Measurements from ENCODE around the gene C19orf38.
A peak's percentile ranks its signal among the peaks of the same experiment; 100 is the strongest.

C19orf38 gene

DNA sequence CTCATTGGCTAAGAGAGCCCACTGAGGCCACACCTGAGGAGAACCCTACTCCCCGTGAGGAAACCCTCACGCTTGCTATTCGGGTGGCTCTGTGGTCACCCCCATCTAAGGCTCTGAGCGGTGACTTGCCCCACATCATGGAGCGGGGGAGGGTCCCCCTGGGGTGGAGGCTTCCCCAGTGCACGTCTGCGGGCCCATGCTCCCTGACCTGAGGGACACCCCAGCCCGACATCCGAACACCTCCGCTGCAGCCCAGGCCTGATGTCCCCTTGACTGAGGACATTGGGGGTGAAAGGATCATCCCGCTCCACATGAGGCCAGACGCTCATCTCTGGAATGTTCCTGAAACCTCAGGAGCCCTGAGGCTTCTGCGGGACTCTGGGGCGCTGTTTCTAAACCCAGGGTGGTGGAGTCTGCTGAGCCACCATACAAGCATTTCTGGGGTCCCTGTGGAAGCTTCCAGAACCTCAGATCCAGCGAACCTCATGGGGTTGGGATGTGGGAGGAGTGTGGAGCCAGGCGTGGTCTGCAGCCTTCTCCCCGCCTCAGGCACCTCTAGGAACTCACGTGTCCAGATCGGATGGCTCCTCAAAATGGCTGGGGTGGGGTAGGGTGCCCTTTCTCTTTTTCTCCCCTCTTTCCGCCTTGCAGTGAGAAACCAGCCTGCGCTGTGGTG, 32.1 kb upstream of the C19orf38 start:
- no peak for DNase-seq
- TF ChIP-seq GATA1 (IDR thresholded peaks at IDR 0.05; ENCODE audit: low read depth, low read length) (no peak), POLR2A (IDR thresholded peaks at IDR 0.05; ENCODE audit: low read length) (no peak)

GRCh38 chr19:10816691-10817090, 31.5 kb upstream of the C19orf38 start:
- no peak for DNase-seq
- no peak for TF ChIP-seq GATA1 (IDR thresholded peaks at IDR 0.05; ENCODE audit: low read depth, low read length)
- no peak for TF ChIP-seq POLR2A (IDR thresholded peaks at IDR 0.05; ENCODE audit: low read length)

GRCh38 chr19:10817291-10818038, 30.8 kb upstream of the C19orf38 start:
- no peak for TF ChIP-seq POLR2A (IDR thresholded peaks at IDR 0.05; ENCODE audit: low read length)
- no peak for TF ChIP-seq GATA1 (IDR thresholded peaks at IDR 0.05; ENCODE audit: low read depth, low read length)
- DNase-seq: no peak

- DNase-seq: no peak
Measured at GRCh38 chr19:10818301-10819123, 29.7 kb upstream of the C19orf38 start.

DNA sequence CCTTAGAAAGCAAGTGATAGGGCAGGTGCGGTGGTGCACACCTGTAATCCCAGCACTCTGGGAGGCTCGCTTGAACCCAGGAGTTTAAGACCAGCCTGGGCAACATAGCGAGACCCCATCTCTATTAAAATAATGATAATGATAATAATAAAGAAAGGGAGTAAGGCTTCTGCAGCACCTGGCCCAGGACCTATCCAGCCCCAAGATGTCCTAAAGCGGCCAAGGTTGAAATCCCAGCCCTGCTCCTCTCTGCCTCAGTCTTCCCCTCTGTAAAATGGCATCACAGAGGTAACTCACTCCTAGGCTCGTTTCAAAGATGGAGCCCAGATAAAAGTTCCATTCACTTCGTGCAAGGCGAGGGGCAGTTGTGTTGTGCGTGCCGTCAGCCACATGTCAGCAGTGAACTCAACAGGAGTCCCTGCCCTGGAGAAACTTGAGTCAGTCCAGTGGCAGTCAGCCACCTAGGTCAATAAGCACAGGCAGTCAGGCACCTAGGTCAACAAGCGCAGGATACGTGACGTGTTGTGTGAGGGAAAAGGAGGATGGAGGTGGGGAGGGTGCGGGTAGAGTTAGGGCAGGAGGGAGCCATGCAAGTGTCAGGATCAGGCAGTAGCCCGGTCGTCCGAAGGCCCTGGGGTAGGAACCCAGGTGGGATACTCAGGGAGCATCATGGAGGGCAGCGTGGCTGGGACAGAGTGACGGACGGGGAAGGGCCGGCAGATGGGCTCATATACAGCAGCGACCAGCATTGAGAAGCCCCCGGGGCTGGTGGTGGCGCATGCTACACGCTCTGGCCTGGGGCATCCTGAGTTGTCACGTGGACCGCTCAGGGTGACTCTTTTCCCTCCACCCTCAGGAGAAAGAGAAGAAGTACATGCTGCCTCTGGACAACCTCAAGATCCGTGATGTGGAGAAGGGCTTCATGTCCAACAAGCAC, 28.8 kb upstream of the C19orf38 start:
- DNase-seq: no peak
- TF ChIP-seq POLR2A (IDR thresholded peaks at IDR 0.05; ENCODE audit: low read length): no peak
- TF ChIP-seq GATA1 (IDR thresholded peaks at IDR 0.05; ENCODE audit: low read depth, low read length): no peak

More at GRCh38 chr19:10818301-10819123, 29.7 kb upstream of the C19orf38 start:
- TF ChIP-seq GATA1 (IDR thresholded peaks at IDR 0.05; ENCODE audit: low read depth, low read length) (no peak), POLR2A (IDR thresholded peaks at IDR 0.05; ENCODE audit: low read length) (no peak)

DNA sequence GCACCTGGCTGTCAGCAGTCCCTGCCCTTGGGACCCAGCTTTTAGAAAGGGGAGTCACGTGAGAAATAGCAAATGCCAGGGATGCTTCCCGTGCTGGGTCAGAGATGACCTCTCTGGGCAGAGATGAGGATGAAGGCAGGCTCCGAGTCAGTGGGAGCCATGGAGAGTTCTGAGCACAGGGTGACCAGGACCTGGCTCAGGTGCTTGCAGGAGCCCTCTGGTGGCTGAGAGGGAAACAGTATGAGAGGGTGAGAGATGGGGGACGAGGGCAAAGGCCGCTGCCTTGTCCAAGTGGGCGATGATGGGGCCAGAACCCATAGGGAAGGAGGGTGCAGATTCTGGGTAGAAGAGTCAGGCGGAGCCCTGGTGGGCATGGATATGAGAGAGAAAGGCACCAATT, 28.0 kb upstream of the C19orf38 start:
- TF ChIP-seq POLR2A (IDR thresholded peaks at IDR 0.05; ENCODE audit: low read length) (no peak), GATA1 (IDR thresholded peaks at IDR 0.05; ENCODE audit: low read depth, low read length) (no peak)
- DNase-seq: no peak

- DNase-seq: no peak
Measured at GRCh38 chr19:10823690-10824089, 24.5 kb upstream of the C19orf38 start.

DNA sequence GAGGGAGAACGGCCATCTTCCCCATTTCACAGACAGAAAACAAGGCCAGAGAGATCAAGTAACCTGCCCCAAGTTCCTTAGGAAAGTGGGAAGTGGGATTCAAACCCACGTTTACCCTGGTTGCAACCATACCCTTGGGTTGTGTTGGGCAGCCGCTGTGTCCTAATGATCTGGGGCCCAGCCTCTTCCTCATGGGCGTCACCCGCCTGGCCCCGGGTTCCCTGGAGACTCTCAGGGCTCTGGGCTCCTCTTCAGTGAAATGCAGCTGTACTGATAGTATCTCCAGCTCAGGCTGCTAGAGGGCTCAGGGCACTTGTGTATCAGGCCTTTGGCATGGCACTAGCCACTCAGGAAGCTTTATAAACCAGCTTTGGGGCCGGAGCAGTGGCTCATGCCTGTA, 22.0 kb upstream of the C19orf38 start:
- TF ChIP-seq GATA1 (IDR thresholded peaks at IDR 0.05; ENCODE audit: low read depth, low read length) (no peak), POLR2A (IDR thresholded peaks at IDR 0.05; ENCODE audit: low read length) (no peak)
- DNase-seq: peak; percentile 47

More at GRCh38 chr19:10823690-10824089, 24.5 kb upstream of the C19orf38 start:
- no peak for TF ChIP-seq POLR2A (IDR thresholded peaks at IDR 0.05; ENCODE audit: low read length)
- TF ChIP-seq GATA1 (IDR thresholded peaks at IDR 0.05; ENCODE audit: low read depth, low read length): no peak

DNA sequence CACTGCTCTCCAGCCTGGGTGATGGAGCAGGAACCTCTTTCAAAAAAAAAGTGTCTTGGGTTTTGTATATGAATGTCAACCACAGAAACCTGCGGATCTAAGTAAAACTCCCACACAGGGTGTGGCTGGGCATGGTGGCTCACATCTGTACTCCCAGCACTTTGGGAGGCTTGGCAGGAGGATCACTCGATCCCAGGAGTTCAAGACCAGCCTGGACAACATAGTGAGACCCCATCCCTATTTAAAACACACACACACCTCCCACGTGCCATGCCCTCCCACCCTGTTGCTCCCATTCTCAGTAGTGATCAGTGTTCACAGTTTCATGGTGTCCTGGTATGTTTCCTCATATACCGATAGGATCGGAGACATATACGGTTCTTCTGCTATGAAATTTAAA, 21.4 kb upstream of the C19orf38 start:
- no peak for DNase-seq
- TF ChIP-seq GATA1 (IDR thresholded peaks at IDR 0.05; ENCODE audit: low read depth, low read length) (no peak), POLR2A (IDR thresholded peaks at IDR 0.05; ENCODE audit: low read length) (no peak)

DNA sequence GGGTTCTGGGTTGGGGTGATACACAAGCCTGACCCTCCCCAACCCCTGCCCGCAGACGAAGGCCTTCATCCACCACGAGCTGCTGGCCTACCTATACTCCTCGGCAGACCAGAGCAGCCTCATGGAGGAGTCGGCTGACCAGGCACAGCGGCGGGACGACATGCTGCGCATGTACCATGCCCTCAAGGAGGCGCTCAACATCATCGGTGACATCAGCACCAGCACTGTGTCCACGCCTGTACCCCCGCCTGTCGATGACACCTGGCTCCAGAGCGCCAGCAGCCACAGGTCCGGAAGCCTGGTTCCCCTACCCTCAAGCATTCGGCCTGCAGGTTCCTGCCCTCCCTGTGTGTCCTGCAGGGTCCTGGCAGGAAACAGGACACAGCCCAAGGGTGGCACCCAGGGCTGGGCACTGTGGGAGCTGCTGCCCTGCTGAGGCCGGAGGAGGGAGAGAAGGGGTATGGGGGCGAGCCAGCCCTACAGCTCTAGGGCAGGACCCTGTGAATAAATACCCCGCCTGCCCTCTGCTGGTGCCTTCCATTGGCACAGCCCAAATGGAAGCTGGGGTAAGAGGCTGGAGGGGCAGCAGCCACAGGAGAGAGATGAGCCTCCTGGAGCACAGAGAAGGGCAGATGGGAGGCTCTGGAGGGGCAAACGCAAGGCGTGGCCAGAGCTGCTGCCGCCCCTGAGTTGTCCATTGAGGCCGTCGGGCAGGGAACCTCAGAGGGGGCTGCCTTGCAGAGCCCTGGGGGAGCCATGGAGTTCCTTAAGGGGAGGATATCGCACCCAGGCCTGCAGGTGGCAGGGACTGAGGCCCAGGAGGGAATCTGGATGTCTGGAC, 19.0 kb upstream of the C19orf38 start:
- no peak for TF ChIP-seq GATA1 (IDR thresholded peaks at IDR 0.05; ENCODE audit: low read depth, low read length)
- no peak for TF ChIP-seq POLR2A (IDR thresholded peaks at IDR 0.05; ENCODE audit: low read length)
- no peak for DNase-seq

- TF ChIP-seq GATA1 (IDR thresholded peaks at IDR 0.05; ENCODE audit: low read depth, low read length) (no peak), POLR2A (IDR thresholded peaks at IDR 0.05; ENCODE audit: low read length) (no peak)
- DNase-seq: no peak
Measured at GRCh38 chr19:10829967-10830366, 18.2 kb upstream of the C19orf38 start.

DNA sequence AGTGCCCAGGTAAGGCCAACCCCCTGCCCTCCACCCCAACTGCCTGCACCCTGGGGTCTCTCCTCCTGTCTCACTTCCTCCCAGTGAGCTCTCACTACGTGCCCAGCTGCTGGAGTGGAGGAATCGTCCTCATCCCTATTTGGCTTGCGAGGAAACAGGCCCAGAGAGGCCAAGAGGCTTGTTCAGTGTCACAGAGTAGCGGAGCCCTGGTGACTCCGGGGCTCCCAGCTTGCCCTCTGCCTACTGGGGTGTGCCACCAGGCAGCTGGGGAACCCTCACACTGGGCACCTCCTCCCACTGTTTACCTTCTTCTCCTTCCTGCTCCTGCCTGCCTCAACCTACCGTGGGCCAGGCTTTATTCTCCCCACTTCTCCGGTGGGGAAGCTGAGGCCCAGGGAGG, 17.8 kb upstream of the C19orf38 start:
- no peak for TF ChIP-seq POLR2A (IDR thresholded peaks at IDR 0.05; ENCODE audit: low read length)
- TF ChIP-seq GATA1 (IDR thresholded peaks at IDR 0.05; ENCODE audit: low read depth, low read length): no peak
- no peak for DNase-seq
